Gastrocnemius medialis (tissue), 4 donors: ENCODE data around the gene MRPS30. TPM values are rescaled to one million over a fixed set of nuclear protein-coding genes. Genes with fewer than 3 reads are reported as not detected.
"Not testable (repeated sequence)": the region's sequence is repeated elsewhere in the genome, so short reads cannot be mapped to it uniquely, and the experiment has no call there.

Experiments used
- ATAC-seq, 2 donors: fragments of 150-250 bp; one replicate each; pipeline ENCODE4 v1.9.1; 2016
- DNase-seq, 2 donors: peaks; one replicate each; pipeline ENCODE4 v3.0.0-alpha.2; 2019
- H3K27ac ChIP-seq, 4 donors: fragments of 200-600 bp; sonication (generic); 1 replicate in 1 of 4; 2 replicates in 3 of 4; pipeline ENCODE4 v1.5.1; 2016 to 2018; ENCODE audit warnings: mild to moderate bottlenecking in 2 of 4, moderate library complexity in 1 of 4
- H3K27me3 ChIP-seq, 3 donors: fragments of 200-600 bp; sonication (generic) in 2 of 3; 1 replicate in 1 of 3; 2 replicates in 2 of 3; pipeline versions ENCODE4 v1.5.1 to v1.6.0; 2016 to 2019; ENCODE audit warnings: mild to moderate bottlenecking in 1 of 3, moderate library complexity in 1 of 3
- H3K36me3 ChIP-seq, 2 donors: fragments of 200-600 bp; sonication (generic) in 1 of 2; one replicate each; pipeline ENCODE4 v1.5.1; 2017 to 2018
- H3K4me1 ChIP-seq, 2 donors: fragments of 200-600 bp; sonication (generic) in 1 of 2; one replicate each; pipeline ENCODE4 v1.5.1; 2016 to 2017; ENCODE audit warnings: mild to moderate bottlenecking in 2 of 2
- H3K4me3 ChIP-seq, 4 donors: fragments of 200-600 bp; sonication (generic) in 3 of 4; 1 replicate in 1 of 4; 2 replicates in 3 of 4; pipeline ENCODE4 v1.5.1; 2016 to 2019; ENCODE audit warnings: mild to moderate bottlenecking in 2 of 4
- H3K9me3 ChIP-seq, 3 donors: fragments of 200-600 bp; sonication (generic) in 2 of 3; 1 replicate in 1 of 3; 2 replicates in 2 of 3; pipeline ENCODE4 v1.5.1; 2016 to 2019
- POLR2A ChIP-seq, 2 donors: fragments of 450-650 bp; IDR thresholded peaks; one replicate each; pipeline ENCODE4 v1.6.1; 2017; ENCODE audit warnings: antibody characterized with exemption in 2 of 2, mild to moderate bottlenecking in 2 of 2, moderate library complexity in 2 of 2
- in situ Hi-C, 4 donors: fragments of 200-750 bp; cut with MboI; loops; one replicate each; pipeline versions ENCODE4 v1.15.0 to v1.8.0; 2017; ENCODE audit warnings: low sequenced_read_pairs in 4 of 4
- intact Hi-C: fragments of 100-400 bp; cut with DNase I; formaldehyde crosslinking; loops from one replicate; pipeline ENCODE4 v1.15.1; 2023; ENCODE audit warnings: low total_unique reads
- total RNA-seq, 4 donors: library from RNA; depleted of rRNA; stranded (reverse); fragments of >200 nt; gene quantifications; one replicate each; pipeline versions ENCODE4 v1.1.0 to v1.2.3, GENCODE V29; 2016
- TF ChIP-seq, protein P1 (sequence below), 5 experiments: fragments of 450-650 bp in 3 of 5; fragments of 200-600 bp in 2 of 5; sonication (generic) in 2 of 5; IDR thresholded peaks in 4 of 5; conservative IDR thresholded peaks in 1 of 5; 1 replicate in 4 of 5; 2 replicates in 1 of 5; pipeline ENCODE4 v1.5.1; 2016 to 2019; ENCODE audit warnings: antibody characterized with exemption in 5 of 5, mild to moderate bottlenecking in 3 of 5, moderate library complexity in 3 of 5

The MRPS30 gene
- total RNA-seq, 4 donors from 2014 or later: 95.2 to 141 (median 116) TPM

DNA sequence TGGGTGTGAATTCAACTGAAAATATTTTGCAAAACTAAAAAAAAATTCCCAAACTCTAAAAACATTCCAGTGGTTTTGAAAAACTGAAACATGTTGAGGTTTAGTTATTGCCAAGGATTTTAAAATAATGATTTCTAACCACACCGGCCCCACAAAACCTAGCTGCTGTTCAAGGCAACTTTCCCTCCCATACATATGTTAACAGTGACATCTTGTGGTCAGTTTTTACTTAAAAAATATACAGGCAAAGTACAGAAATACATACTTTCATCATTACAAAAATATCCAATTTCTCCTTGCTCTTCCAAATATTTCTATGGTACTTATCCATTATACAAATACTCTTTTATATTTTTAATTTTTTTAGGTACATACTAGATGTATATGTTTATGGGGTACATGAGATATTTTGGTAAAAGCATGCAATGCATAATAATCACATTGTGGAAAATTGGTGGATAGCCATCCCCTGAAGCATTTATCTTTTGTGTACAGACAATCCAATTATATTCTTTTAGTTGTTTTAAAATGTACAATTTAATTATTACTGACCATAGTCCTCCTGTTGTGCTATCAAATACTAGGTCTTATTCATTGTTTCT is 34.4 kb upstream of the MRPS30 start:
- Histone ChIP-seq H3K9me3 (no peaks in the 10 kb centered on the region), H3K36me3 (no peaks in the 10 kb centered on the region), H3K4me1 (no peaks in the 10 kb centered on the region), H3K4me3 (no peak overlapping the region), H3K27ac (no peak overlapping the region), H3K27me3 (no peaks in the 10 kb centered on the region)
- ATAC-seq (no peak), DNase-seq (no peak)
- in situ Hi-C loops (loop anchor here in 1 of 4 donors (10.0 kb wide), 1 partner anchor 240 kb away; no protein-coding TSS in a partner anchor), intact Hi-C loops (loop anchor here (1.0 to 10.0 kb wide), 2 partner anchors 238 to 1040 kb away; no protein-coding TSS in a partner anchor)
- no peak for TF ChIP-seq POLR2A (IDR thresholded peaks at IDR 0.05)
- TF ChIP-seq, protein P1, sequence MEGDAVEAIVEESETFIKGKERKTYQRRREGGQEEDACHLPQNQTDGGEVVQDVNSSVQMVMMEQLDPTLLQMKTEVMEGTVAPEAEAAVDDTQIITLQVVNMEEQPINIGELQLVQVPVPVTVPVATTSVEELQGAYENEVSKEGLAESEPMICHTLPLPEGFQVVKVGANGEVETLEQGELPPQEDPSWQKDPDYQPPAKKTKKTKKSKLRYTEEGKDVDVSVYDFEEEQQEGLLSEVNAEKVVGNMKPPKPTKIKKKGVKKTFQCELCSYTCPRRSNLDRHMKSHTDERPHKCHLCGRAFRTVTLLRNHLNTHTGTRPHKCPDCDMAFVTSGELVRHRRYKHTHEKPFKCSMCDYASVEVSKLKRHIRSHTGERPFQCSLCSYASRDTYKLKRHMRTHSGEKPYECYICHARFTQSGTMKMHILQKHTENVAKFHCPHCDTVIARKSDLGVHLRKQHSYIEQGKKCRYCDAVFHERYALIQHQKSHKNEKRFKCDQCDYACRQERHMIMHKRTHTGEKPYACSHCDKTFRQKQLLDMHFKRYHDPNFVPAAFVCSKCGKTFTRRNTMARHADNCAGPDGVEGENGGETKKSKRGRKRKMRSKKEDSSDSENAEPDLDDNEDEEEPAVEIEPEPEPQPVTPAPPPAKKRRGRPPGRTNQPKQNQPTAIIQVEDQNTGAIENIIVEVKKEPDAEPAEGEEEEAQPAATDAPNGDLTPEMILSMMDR (IDR thresholded peaks at IDR 0.05 in 4 of 5, conservative IDR thresholded peaks at IDR 0.05 in 1 of 5): peak; percentile 12 to 56 (median 55)

DNA sequence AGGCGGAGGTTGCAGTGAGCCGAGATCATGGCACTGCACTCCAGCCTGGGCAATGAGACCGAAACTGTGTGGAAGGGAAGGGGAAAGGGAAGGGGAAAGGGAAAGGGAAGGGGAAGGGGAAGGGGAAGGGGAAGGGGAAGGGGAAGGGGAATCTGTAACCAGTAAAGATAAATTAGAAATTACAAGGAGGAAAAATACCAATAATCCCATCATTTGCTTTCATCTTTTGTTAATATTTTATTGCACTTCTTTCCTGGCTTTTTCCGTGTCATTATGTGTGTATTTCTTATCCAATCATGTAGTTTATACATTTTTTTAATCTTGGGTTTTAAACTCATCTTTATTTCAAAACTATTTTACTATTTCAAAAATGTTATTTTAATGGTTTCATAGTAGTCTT is 29.6 kb upstream of the MRPS30 start:
- no peak for DNase-seq
- intact Hi-C loops (loop anchor here (10.0 kb wide), 1 partner anchor 1044 kb away; no protein-coding TSS in a partner anchor), in situ Hi-C loops (loop anchor here (5.0 to 25.0 kb wide), 3 partner anchors 242 to 1042 kb away; no protein-coding TSS in a partner anchor)
- Histone ChIP-seq H3K4me1 (no peaks in the 10 kb centered on the region), H3K36me3 (no peaks in the 10 kb centered on the region), H3K27ac (no peak overlapping the region), H3K27me3 (no peaks in the 10 kb centered on the region), H3K9me3 (no peaks in the 10 kb centered on the region), H3K4me3 (no peak overlapping the region)
- TF ChIP-seq, protein P1 (IDR thresholded peaks at IDR 0.05 in 4 of 5, conservative IDR thresholded peaks at IDR 0.05 in 1 of 5): no peak
- TF ChIP-seq POLR2A (IDR thresholded peaks at IDR 0.05): no peak
- no peak for ATAC-seq

DNA sequence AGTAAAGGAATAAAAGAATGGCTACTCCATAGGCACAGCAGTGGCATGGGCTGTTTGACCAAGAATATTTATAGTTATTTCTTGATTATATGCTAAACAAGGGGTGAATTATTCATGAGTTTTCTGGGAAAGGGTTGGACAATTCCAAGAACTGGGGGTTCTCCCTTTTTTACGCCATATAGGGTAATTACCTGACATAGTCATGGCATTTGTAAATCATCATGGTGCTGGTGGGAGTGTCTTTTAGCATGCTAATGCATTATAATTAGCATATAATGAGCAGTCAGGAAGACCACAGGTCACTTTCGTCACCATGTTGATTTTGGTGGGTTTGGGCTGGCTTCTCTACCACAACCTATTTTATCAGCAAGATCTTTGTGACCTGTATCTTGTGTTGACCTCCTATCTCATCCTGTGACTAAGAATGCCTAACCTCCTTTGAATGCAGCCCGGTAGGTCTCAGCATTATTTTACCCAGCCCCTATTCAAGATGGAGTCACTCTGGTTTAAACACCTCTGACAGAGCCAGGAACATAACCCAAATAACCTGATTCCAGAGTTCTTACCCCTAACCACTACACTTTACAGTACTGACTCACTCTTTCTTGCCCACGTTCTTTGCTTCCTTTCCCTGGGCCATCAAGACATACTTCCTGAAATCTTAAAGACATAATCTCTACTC is 25.0 kb upstream of the MRPS30 start:
- Histone ChIP-seq H3K9me3 (no peaks in the 10 kb centered on the region), H3K4me3 (no peak overlapping the region), H3K27me3 (no peaks in the 10 kb centered on the region), H3K36me3 (no peaks in the 10 kb centered on the region), H3K27ac (no peak overlapping the region), H3K4me1 (no peaks in the 10 kb centered on the region)
- DNase-seq (no peak), ATAC-seq (no peak)
- intact Hi-C loops: no loop called here
- in situ Hi-C loops: loop anchor here in 1 of 4 donors (25.0 kb wide), 1 partner anchor 1046 kb away; no protein-coding TSS in a partner anchor
- TF ChIP-seq POLR2A (IDR thresholded peaks at IDR 0.05): no peak
- TF ChIP-seq, protein P1 (IDR thresholded peaks at IDR 0.05 in 4 of 5, conservative IDR thresholded peaks at IDR 0.05 in 1 of 5): no peak

DNA sequence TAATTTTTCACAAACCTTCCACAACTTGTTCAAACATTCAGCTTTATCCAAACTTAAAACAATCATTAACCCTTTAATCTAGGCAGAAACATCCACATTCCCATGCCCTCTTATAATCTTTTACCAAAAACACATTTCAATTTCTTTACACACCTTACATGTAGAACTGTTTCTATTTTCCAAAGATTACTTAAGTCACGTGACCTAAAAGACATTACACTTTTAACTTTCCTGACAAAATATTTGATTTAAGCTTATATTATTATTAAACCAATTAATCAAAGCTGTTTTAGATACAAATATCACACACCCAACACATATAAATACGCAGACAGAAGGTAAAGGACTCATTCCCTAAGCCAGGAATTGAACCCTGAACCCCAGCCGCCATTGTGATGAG is 21.0 kb upstream of the MRPS30 start:
- ATAC-seq: no peak
- Histone ChIP-seq H3K27me3 (no peaks in the 10 kb centered on the region), H3K9me3 (no peaks in the 10 kb centered on the region), H3K36me3 (no peaks in the 10 kb centered on the region), H3K27ac (no peak overlapping the region), H3K4me3 (no peak overlapping the region), H3K4me1 (no peaks in the 10 kb centered on the region)
- in situ Hi-C loops (loop anchor here in 1 of 4 donors (25.0 kb wide), 1 partner anchor 1050 kb away; no protein-coding TSS in a partner anchor), intact Hi-C loops (no loop called here)
- TF ChIP-seq POLR2A (IDR thresholded peaks at IDR 0.05): no peak
- TF ChIP-seq, protein P1 (IDR thresholded peaks at IDR 0.05 in 4 of 5, conservative IDR thresholded peaks at IDR 0.05 in 1 of 5): no peak
- DNase-seq: no peak

DNA sequence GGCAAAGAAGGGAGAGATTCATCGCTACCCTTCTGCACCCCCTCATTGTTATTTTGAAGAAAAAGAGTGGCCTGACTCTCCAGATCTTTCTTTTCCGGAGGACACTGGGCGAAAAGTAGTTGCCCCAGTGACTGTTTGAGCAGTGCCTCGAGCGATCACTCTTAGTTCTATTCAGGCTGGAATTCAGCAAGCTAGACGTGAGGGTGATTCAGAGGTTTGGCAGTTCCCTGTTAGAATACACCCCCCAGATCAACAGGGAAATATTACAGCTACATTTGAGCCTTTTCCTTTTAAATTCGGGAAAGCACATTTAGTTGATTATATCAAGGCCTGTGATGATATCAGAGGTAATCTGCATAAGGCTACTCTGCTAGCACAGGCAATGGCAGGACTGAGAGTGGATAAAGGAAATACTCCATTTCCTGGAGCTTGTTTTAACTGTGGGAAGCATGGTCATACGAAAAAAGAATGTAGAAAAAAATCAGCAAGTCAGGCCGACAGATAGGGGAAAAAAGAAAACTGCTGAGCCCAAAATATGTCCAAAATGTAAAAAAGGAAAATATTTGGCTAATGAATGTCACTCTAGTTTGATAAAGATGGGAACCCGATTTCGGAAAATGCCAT is 19.3 kb upstream of the MRPS30 start:
- DNase-seq, H3K9me3 ChIP-seq, H3K36me3 ChIP-seq, intact Hi-C loops, H3K27ac ChIP-seq, ATAC-seq, H3K4me3 ChIP-seq, H3K4me1 ChIP-seq, H3K27me3 ChIP-seq: not testable (repeated sequence)
- in situ Hi-C loops: loop anchor here in 1 of 4 donors (25.0 kb wide), 1 partner anchor 1052 kb away; no protein-coding TSS in a partner anchor

DNA sequence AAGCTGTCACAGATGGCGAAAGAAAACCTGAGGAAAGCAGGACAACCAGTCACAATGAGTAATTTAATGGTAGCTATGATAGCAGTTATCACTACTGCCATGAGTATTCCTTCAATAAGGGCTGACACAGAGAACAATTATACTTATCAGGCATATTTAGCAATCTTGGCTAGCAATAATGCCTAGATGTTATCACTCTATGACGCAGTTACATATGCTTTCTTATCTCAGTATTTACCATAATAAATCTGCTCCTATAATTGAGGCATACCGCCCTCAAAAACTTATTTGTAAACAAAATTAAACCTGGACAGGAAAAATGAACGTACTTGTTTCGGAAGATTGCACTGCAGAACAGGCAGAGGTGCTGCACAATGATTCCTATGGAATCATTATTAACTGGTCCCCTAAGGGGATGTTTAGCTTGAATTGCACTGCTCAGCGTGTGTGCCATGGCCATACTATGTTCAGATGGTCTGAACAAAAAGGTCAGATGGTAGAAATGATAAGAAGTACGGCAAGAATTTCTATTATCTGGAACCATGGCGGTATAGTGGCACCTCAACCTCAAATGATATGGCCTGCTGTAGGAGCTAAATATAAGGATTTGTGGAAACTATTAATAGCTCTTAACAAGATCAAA is 16.6 kb upstream of the MRPS30 start:
- DNase-seq, H3K9me3 ChIP-seq, H3K36me3 ChIP-seq, H3K4me3 ChIP-seq, ATAC-seq, intact Hi-C loops, H3K27me3 ChIP-seq, H3K27ac ChIP-seq, H3K4me1 ChIP-seq: not testable (repeated sequence)
- in situ Hi-C loops: loop anchor here in 1 of 4 donors (25.0 kb wide), 1 partner anchor 1055 kb away; no protein-coding TSS in a partner anchor
